Epithelial cell of esophagus (primary cell): ENCODE measurements around the gene EPHA4.

Experiments
- DNase-seq: peaks from one replicate; pipeline ENCODE4 v3.0.0; 2010; ENCODE audit warnings: low read depth
- H3K4me3 ChIP-seq: 2 replicates; pipeline ENCODE4 v1.5.1; 2011; ENCODE audit warnings: mild to moderate bottlenecking, low read length, control low read depth
- TF ChIP-seq, protein P1 (sequence below): IDR thresholded peaks from 2 replicates; pipeline ENCODE4 v1.5.1; 2011; ENCODE audit warnings: low read depth, mild to moderate bottlenecking, low read length, control low read depth, inconsistent platforms; ENCODE audit not compliant: insufficient read depth; ENCODE audit errors: missing control alignments

The EPHA4 gene

GRCh38 chr2:221559991-221560390, 12.1 kb downstream of the EPHA4 start:
- TF ChIP-seq, protein P1, sequence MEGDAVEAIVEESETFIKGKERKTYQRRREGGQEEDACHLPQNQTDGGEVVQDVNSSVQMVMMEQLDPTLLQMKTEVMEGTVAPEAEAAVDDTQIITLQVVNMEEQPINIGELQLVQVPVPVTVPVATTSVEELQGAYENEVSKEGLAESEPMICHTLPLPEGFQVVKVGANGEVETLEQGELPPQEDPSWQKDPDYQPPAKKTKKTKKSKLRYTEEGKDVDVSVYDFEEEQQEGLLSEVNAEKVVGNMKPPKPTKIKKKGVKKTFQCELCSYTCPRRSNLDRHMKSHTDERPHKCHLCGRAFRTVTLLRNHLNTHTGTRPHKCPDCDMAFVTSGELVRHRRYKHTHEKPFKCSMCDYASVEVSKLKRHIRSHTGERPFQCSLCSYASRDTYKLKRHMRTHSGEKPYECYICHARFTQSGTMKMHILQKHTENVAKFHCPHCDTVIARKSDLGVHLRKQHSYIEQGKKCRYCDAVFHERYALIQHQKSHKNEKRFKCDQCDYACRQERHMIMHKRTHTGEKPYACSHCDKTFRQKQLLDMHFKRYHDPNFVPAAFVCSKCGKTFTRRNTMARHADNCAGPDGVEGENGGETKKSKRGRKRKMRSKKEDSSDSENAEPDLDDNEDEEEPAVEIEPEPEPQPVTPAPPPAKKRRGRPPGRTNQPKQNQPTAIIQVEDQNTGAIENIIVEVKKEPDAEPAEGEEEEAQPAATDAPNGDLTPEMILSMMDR: no peak

GRCh38 chr2:221558107-221558506, 14.0 kb downstream of the EPHA4 start:
- no peak for DNase-seq
- H3K4me3 ChIP-seq: no peak overlapping the region
- TF ChIP-seq, protein P1: no peak

More at GRCh38 chr2:221559991-221560390, 12.1 kb downstream of the EPHA4 start:
- DNase-seq: no peak
- no peak overlapping the region for H3K4me3 ChIP-seq

GRCh38 chr2:221555494-221555846, 16.6 kb downstream of the EPHA4 start:
- DNase-seq: no peak
- TF ChIP-seq, protein P1: no peak
- no peak overlapping the region for H3K4me3 ChIP-seq

- TF ChIP-seq, protein P1: no peak
- H3K4me3 ChIP-seq: no peak overlapping the region
- no peak for DNase-seq
These were observed 17.2 kb downstream of the EPHA4 start for GRCh38 chr2:221554769-221555493.

- no peak for DNase-seq
- no peak overlapping the region for H3K4me3 ChIP-seq
- TF ChIP-seq, protein P1: no peak
These were observed 18.8 kb downstream of the EPHA4 start for GRCh38 chr2:221553333-221553732.

- no peak for DNase-seq
- no peak overlapping the region for H3K4me3 ChIP-seq
- TF ChIP-seq, protein P1: no peak
These were observed 19.8 kb downstream of the EPHA4 start for GRCh38 chr2:221552291-221552690.

DNA sequence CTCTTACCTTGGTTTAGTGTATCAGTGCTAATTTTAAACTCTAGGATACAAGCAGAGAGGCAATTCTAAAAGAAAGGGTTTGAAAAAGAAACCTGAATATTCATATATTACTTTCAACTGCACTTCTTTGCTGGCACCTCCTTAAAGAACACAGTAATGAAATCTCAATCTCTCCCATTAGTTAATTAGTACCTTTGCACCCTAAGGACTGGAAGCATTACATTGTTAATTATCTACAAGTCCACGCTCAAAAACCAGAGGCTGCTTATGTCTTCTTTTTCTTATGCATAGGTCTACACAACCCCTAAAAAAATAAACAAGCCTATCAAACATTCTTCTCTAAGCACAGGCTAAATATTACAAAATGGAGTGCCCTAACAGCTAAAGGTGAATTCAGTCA, 20.2 kb downstream of the EPHA4 start:
- TF ChIP-seq, protein P1: no peak
- no peak overlapping the region for H3K4me3 ChIP-seq
- DNase-seq: no peak
